ENCODE results near the gene FZD8.

Gene FZD8

DNA sequence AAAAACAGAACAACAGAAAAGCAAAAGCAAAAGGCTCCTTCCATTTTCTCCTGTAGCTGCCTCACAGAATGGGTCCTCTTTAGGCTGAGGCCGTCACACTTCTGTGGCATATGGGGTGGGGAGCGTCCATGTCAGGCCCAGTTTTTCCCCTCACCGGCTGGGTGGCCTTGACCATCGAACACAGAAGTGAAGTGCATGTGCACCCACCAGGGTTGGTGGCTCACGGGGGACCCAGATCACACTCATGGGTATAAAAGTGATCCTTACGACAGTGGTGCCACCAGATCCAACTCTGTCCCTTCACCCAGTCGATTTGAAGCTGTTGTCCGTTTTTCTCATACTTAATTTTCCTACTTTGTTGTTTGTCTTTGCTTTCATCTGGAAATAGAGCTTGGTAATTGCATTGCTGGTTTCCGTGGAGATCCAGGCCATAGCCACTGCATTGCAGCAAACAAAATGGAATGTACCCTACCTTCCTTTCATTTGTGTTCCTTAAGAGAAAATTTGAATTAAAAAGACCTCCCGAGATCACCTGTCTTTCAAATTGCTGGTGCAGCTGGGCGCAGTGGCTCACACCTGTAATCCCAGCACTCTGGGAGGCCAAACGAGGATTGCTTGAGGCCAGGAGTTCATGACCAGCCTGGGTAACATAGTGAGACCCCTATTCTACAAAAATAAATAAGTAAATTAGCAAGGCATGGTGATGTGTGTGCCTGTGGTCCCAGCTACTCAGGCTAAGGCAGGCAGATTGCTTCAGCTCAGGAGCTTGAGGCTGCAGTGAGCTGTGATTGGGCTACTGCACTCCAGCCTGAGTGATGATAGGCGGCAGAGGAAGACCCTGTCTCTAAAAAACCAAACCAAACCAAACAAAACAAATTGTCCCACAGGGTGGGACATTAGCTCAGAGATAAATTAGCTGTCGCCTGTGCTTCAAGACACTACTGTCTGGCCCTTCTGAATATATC lies 47.7 kb downstream of the FZD8 start:
- CTCF ChIA-PET, result no interaction called here
- Histone ChIP-seq H3K27ac (ENCODE audit: extremely low read depth, low read depth, low read length) (no peak overlapping the region), H3K4me1 (ENCODE audit: control insufficient read depth, insufficient read depth, low read length) (no peaks in the 10 kb centered on the region), H3K36me3 (ENCODE audit: control insufficient read depth in 2 of 2, insufficient read depth in 1 of 2, low read length in 2 of 2) (no peaks in the 10 kb centered on the region), H3K9me3 (ENCODE audit: control insufficient read depth, insufficient read depth, low read depth, low read length) (no peaks in the 10 kb centered on the region), H3K4me3 (ENCODE audit: low read depth, low read length) (no peak overlapping the region)
- TF ChIP-seq AEBP2 (tag by site-specific recombination; IDR thresholded peaks at IDR 0.05; ENCODE audit: borderline replicate concordance) (no peak), ZNF645 (tag by site-specific recombination; IDR thresholded peaks at IDR 0.05) (no peak), ZFP3 (tag by site-specific recombination; IDR thresholded peaks at IDR 0.05; ENCODE audit: low read depth) (no peak), ZNF548 (tag by site-specific recombination; IDR thresholded peaks at IDR 0.05) (no peak), ZNF18 (tag by site-specific recombination; IDR thresholded peaks at IDR 0.05) (no peak), ZNF777 (tag by site-specific recombination; IDR thresholded peaks at IDR 0.05; ENCODE audit: borderline replicate concordance) (no peak)
- TF ChIP-seq, protein P1, sequence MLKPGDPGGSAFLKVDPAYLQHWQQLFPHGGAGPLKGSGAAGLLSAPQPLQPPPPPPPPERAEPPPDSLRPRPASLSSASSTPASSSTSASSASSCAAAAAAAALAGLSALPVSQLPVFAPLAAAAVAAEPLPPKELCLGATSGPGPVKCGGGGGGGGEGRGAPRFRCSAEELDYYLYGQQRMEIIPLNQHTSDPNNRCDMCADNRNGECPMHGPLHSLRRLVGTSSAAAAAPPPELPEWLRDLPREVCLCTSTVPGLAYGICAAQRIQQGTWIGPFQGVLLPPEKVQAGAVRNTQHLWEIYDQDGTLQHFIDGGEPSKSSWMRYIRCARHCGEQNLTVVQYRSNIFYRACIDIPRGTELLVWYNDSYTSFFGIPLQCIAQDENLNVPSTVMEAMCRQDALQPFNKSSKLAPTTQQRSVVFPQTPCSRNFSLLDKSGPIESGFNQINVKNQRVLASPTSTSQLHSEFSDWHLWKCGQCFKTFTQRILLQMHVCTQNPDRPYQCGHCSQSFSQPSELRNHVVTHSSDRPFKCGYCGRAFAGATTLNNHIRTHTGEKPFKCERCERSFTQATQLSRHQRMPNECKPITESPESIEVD (tag by site-specific recombination; IDR thresholded peaks at IDR 0.05), result no peak
- POLR2A ChIA-PET, result no interaction called here

- H3K36me3 ChIP-seq (ENCODE audit: control insufficient read depth in 2 of 2, insufficient read depth in 1 of 2, low read length in 2 of 2), result no peaks in the 10 kb centered on the region
- TF ChIP-seq ZNF600 (tag by site-specific recombination; IDR thresholded peaks at IDR 0.05), result no peak
- no peak for TF ChIP-seq ZNF221 (tag by site-specific recombination; IDR thresholded peaks at IDR 0.05; ENCODE audit: borderline replicate concordance)
- TF ChIP-seq ZNF404 (tag by site-specific recombination; IDR thresholded peaks at IDR 0.05), result no peak
- no peak for TF ChIP-seq ZBTB10 (tag by site-specific recombination; IDR thresholded peaks at IDR 0.05)
- TF ChIP-seq, protein P2, sequence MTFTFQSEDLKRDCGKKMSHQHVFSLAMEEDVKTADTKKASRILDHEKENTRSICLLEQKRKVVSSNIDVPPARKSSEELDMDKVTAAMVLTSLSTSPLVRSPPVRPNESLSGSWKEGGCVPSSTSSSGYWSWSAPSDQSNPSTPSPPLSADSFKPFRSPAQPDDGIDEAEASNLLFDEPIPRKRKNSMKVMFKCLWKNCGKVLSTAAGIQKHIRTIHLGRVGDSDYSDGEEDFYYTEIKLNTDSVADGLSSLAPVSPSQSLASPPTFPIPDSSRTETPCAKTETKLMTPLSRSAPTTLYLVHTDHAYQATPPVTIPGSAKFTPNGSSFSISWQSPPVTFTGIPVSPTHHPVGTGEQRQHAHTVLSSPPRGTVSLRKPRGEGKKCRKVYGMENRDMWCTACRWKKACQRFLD (tag by site-specific recombination; IDR thresholded peaks at IDR 0.05), result no peak
- no peak overlapping the region for H3K4me3 ChIP-seq (ENCODE audit: low read depth, low read length)
- ChIA-PET POLR2A (no interaction called here), CTCF (interaction anchor here (0.6 to 2.3 kb wide), 5 partner anchors 10 to 1091 kb away, joined by 3 to 9 read pairs (median 4); no protein-coding TSS in a partner anchor)
- no peaks in the 10 kb centered on the region for H3K9me3 ChIP-seq (ENCODE audit: control insufficient read depth, insufficient read depth, low read depth, low read length)
- H3K4me1 ChIP-seq (ENCODE audit: control insufficient read depth, insufficient read depth, low read length), result no peaks in the 10 kb centered on the region
- H3K27ac ChIP-seq (ENCODE audit: extremely low read depth, low read depth, low read length), result no peak overlapping the region
Measured at GRCh38 chr10:35592441-35592840, 49.7 kb downstream of the FZD8 start.
